ENCODE data around the gene TRABD. TPM values are rescaled to one million over a fixed set of nuclear protein-coding genes. Genes with fewer than 3 reads are reported as not detected.

TRABD gene
- total RNA-seq, 3 donors from 2014 or later, result 91.3 to 95.0 (median 93.4) TPM

DNA sequence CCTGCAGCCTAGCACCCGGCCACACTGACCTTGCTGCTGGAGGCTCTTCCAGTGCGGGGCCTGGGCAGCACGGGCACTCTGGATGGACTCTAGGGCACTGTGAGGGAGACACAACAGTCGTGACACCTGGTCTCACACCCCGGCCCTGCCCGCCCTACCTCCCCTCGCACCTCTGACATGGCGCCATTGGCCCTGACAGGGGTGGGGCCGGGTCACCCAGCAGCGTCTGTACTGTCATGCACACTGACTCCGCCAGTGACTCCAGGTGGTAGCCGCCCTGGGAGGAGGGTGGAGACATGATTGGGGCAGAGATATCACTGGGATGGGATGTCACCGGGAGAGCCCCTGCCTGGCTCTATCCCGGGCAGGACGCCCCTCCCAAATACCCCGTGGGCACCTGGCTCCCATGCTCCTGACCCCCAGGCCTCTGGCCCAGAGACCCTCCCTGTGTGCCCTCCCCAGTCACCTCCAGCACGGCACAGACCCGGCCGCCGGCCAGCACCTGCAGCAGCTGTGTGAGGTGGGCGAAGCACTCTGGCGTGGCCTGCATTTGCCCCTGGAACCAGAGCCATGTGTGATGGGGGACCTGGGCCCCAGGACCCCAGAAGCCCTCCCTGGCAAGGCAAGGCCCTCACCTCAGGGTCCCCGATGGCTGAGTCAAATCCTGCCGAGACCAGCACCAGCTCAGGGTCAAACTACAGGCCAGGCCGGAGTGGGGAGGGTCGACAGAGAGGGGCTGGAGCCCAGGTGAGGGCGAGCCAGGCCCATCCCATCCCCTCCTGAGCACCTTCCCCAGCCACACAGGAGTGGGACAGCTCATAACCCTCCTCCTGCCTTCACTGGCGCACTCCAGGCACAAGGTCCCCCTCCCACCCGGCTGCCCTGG, 62.7 kb downstream of the TRABD start:
- H3K36me3 Mint-ChIP-seq (ENCODE audit: insufficient read depth), result peaks cover 2% of the 10 kb centered on the region
- H3K27me3 Mint-ChIP-seq (ENCODE audit: low read depth), result no peaks in the 10 kb centered on the region
- peaks cover 27% of the 10 kb centered on the region for H3K4me1 Mint-ChIP-seq (ENCODE audit: low read depth)
- H3K4me3 Mint-ChIP-seq, result no peak overlapping the region
- H3K9me3 Mint-ChIP-seq, result no peaks in the 10 kb centered on the region
- DNase-seq (no peak), ATAC-seq (no peak)

Other genes with a start within 250 kb of the TRABD start
- 100 to 1,000 TPM; 426 to 498 (median 461) TPM for gene PIM3, start 225.1 kb upstream of the TRABD start, total RNA-seq
- gene IL17REL, start 173.1 kb upstream of the TRABD start, total RNA-seq, result under 1 TPM; 0.08 to 0.24 (median 0.13) TPM
- gene TTLL8, start 127.6 kb upstream of the TRABD start, total RNA-seq, result not detected
- gene MLC1, start 100.5 kb upstream of the TRABD start, total RNA-seq, result under 1 TPM; 0.13 to 0.87 (median 0.38) TPM
- not detected for gene MOV10L1, start 95.9 kb upstream of the TRABD start, total RNA-seq
- 1 to 10 TPM; 1.1 to 2.9 (median 1.4) TPM for gene PANX2, start 15.2 kb upstream of the TRABD start, total RNA-seq
- gene SELENOO, start 15.1 kb downstream of the TRABD start, total RNA-seq, result 10 to 100 TPM; 24.4 to 27.9 (median 26.9) TPM
- 10 to 100 TPM; 44.5 to 50.6 (median 48.3) TPM for gene TUBGCP6, start 59.1 kb downstream of the TRABD start, total RNA-seq
- gene HDAC10, start 65.4 kb downstream of the TRABD start, total RNA-seq, result 10 to 100 TPM; 45.1 to 50.6 (median 48.2) TPM
- gene MAPK12, start 75.8 kb downstream of the TRABD start, total RNA-seq, result 1 to 10 TPM; 3.3 to 4.3 (median 3.9) TPM
- gene MAPK11, start 84.5 kb downstream of the TRABD start, total RNA-seq, result 10 to 100 TPM in 1 of 3 donors, 1 to 10 TPM in 2; 9.4 to 10.1 (median 9.8) TPM
- gene PLXNB2, start 121.7 kb downstream of the TRABD start, total RNA-seq, result 1 to 10 TPM; 4.0 to 4.8 (median 4.7) TPM
- gene DENND6B, start 141.1 kb downstream of the TRABD start, total RNA-seq, result 1 to 10 TPM; 1.0 to 1.6 (median 1.3) TPM
- gene PPP6R2, start 157.4 kb downstream of the TRABD start, total RNA-seq, result 10 to 100 TPM; 41.4 to 52.6 (median 43.3) TPM